Cerebellar cortex (tissue), 1 donor: ENCODE results near the gene TOMM70.

ENCODE experiments used
- DNase-seq: peaks from one replicate; pipeline ENCODE4 v3.0.0-alpha.2; 2015; ENCODE audit warnings: low spot score

TOMM70 gene

GRCh38 chr3:100325827-100326226 lies 75.1 kb downstream of the TOMM70 start:
- DNase-seq: no peak

- DNase-seq: no peak
Observed at GRCh38 chr3:100324044-100324443, 76.8 kb downstream of the TOMM70 start.

DNA sequence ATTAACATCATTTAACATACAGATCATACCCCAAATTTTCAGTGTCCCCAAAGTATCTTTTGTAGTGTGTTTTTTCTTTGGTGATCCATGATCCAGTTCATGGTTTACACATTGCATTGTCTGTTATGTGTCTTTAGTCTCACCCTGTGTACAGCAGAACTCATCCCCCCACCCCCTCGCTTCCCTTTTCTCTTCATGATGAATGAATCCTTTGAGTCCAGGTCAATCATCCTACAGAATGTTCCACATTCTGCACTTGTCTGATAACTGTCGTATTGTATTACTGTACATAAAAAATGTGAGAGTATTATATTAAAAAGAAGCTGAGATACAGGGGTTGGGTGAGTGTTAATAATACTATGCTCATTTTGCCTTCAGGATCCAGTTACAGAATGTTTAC lies 80.9 kb downstream of the TOMM70 start:
- DNase-seq: no peak

DNA sequence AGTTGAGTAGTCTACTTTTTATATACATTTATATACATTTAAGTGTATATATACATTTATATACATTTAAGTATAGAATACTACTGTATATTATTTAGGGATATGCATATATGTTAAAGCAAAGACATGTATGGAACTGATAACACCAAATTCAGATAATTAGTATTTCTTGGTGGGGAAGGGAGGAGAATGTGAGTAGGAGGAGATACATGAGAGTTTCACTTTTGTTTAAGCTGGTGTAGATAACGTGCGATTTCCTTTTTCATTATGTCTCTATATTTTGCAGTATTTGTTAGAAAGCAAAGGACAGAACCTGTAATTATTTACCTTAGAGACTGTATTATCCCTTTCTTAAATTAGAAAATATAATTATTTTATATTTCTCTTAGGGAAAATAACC lies 83.0 kb downstream of the TOMM70 start:
- DNase-seq: no peak

DNA sequence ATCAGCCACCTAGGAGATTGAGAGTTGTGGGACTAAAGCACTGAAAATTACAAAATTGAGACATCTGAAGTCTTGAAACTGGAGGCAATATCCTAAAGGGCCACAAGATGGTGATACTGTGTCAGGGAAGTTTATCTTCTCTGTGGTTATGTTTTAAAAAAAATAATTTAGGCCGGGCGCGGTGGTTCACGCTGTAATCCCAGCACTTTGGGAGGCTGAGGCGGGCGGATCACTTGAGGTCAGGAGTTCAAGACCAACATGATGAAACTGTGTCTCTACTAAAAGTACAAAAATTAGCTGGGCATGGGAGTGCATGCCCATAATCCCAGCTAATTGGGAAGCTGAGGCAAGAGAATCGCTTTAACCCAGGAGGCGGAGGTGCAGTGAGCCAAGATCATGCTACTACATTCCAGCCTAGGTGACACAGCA lies 84.2 kb downstream of the TOMM70 start:
- peak; percentile 49 for DNase-seq
